Esophagus mucosa (tissue), 1 donor: ENCODE measurements around the gene GNA14. TPM values are rescaled to one million over a fixed set of nuclear protein-coding genes. Genes with fewer than 3 reads are reported as not detected.
"Not testable (repeated sequence)": the region's sequence is repeated elsewhere in the genome, so short reads cannot be mapped to it uniquely, and the experiment has no call there.

Experiments
- ATAC-seq: fragments of 200-7000 bp; cut with Tn5 transposase; one replicate; pipeline ENCODE4 v1.9.1; 2020
- total RNA-seq: library from RNA; stranded (reverse); gene quantifications from one replicate; pipeline ENCODE4 v1.2.4, GENCODE V29; 2023
- donor health status: DM: yes; HTN: yes; CAD: no.

GNA14 gene
- total RNA-seq, 1 donor from 2014 or later: 0.60 TPM

- ATAC-seq: no peak
Observed at GRCh38 chr9:77587042-77587441, 61.1 kb downstream of the GNA14 start.

GRCh38 chr9:77586591-77586990 lies 61.5 kb downstream of the GNA14 start:
- ATAC-seq: no peak

GRCh38 chr9:77585335-77585786 lies 62.8 kb downstream of the GNA14 start:
- no peak for ATAC-seq

- not testable (repeated sequence) for ATAC-seq
Observed at GRCh38 chr9:77584927-77585326, 63.2 kb downstream of the GNA14 start.

- no peak for ATAC-seq
Observed at GRCh38 chr9:77582961-77583576, 65.1 kb downstream of the GNA14 start.

- ATAC-seq: no peak
Observed at GRCh38 chr9:77582525-77582924, 65.6 kb downstream of the GNA14 start.

GRCh38 chr9:77575785-77576184 lies 72.3 kb downstream of the GNA14 start:
- ATAC-seq: no peak

- ATAC-seq: no peak
Observed at GRCh38 chr9:77569335-77569734, 78.8 kb downstream of the GNA14 start.

- no peak for ATAC-seq
Observed at GRCh38 chr9:77563174-77563573, 84.9 kb downstream of the GNA14 start.

GRCh38 chr9:77562019-77562748 lies 85.9 kb downstream of the GNA14 start:
- ATAC-seq: no peak

GRCh38 chr9:77561331-77562018 lies 86.6 kb downstream of the GNA14 start:
- no peak for ATAC-seq

- ATAC-seq: no peak
Observed at GRCh38 chr9:77556396-77556795, 91.7 kb downstream of the GNA14 start.

- no peak for ATAC-seq
Observed at GRCh38 chr9:77554586-77555105, 93.5 kb downstream of the GNA14 start.

- ATAC-seq: no peak
Observed at GRCh38 chr9:77547106-77547730, 100.9 kb downstream of the GNA14 start.

- no peak for ATAC-seq
Observed at GRCh38 chr9:77546376-77546950, 101.7 kb downstream of the GNA14 start.

- ATAC-seq: no peak
Observed at GRCh38 chr9:77544546-77544945, 103.6 kb downstream of the GNA14 start.

- ATAC-seq: no peak
Observed at GRCh38 chr9:77543131-77543822, 104.8 kb downstream of the GNA14 start.

GRCh38 chr9:77541600-77541999 lies 106.5 kb downstream of the GNA14 start:
- ATAC-seq: no peak

- no peak for ATAC-seq
Observed at GRCh38 chr9:77541055-77541454, 107.1 kb downstream of the GNA14 start.

- ATAC-seq: no peak
Observed at GRCh38 chr9:77534376-77535057, 113.6 kb downstream of the GNA14 start.

- ATAC-seq: no peak
Observed at GRCh38 chr9:77533671-77534070, 114.5 kb downstream of the GNA14 start.
